SK-N-SH (cell line): ENCODE results near the gene CIP2A. TPM values are rescaled to one million over a fixed set of nuclear protein-coding genes. Genes with fewer than 3 reads are reported as not detected.
A peak's percentile ranks its signal among the peaks of the same experiment; 100 is the strongest.

Experiments used
- CTCF ChIA-PET: fragments of 300-600, 350-600 bp; formaldehyde crosslinking; extraction: SDS; loops from one replicate; lab custom pipeline; 2021; lab: Yijun Ruan, JAX
- POLR2A ChIA-PET: fragments of 350-600 bp; sonication (Branson Sonifier 250); formaldehyde crosslinking; extraction: SDS; loops from one replicate; lab custom pipeline; 2020; ENCODE audit warnings: antibody characterized with exemption, inconsistent platforms; lab: Yijun Ruan, JAX
- DNase-seq: peaks from one replicate; pipeline ENCODE4 v3.0.0; 2012
- H2AFZ ChIP-seq: fragments of 200-600 bp; sonication (generic); 2 replicates; pipeline ENCODE4 v1.8.1; 2016; ENCODE audit warnings: antibody characterized with exemption, mild to moderate bottlenecking, low read depth
- H3F3A ChIP-seq: fragments of 200-600 bp; sonication (generic); replicated peaks from 2 replicates; pipeline ENCODE3; 2016; ENCODE audit warnings: antibody characterized with exemption, mild to moderate bottlenecking; ENCODE audit not compliant: insufficient read depth
- H3K27ac ChIP-seq, 2 experiments: fragments of 200-500 bp in 1 of 2; fragments of 200-600 bp in 1 of 2; sonication (Bioruptor generic) in 1 of 2; sonication (generic), shearing (Covaris generic) in 1 of 2; 2 replicates each; pipeline versions ENCODE4 v1.5.1 to v1.6.1; 2014 to 2016; ENCODE audit warnings: low read depth in 2 of 2, inconsistent platforms in 1 of 2, low read length in 1 of 2, mild to moderate bottlenecking in 1 of 2, mixed read lengths in 1 of 2
- H3K27me3 ChIP-seq: fragments of 200-600 bp; sonication (generic), shearing (Covaris generic); 2 replicates; pipeline ENCODE4 v1.6.1; 2016; ENCODE audit warnings: mixed run types; ENCODE audit not compliant: insufficient read depth
- H3K36me3 ChIP-seq, 2 experiments: fragments of 200-500 bp in 1 of 2; fragments of 200-600 bp in 1 of 2; sonication (Bioruptor generic) in 1 of 2; sonication (generic) in 1 of 2; replicated peaks in 1 of 2; 2 replicates each; pipeline versions ENCODE3 to v1.5.1; 2014 to 2016; ENCODE audit warnings: low read length in 1 of 2, mild to moderate bottlenecking in 1 of 2; ENCODE audit not compliant: insufficient read depth in 2 of 2, control insufficient read depth in 1 of 2
- H3K4me1 ChIP-seq, 2 experiments: fragments of 200-500 bp in 1 of 2; fragments of 200-600 bp in 1 of 2; sonication (Bioruptor generic) in 1 of 2; sonication (generic), shearing (Covaris generic) in 1 of 2; 2 replicates each; pipeline versions ENCODE4 v1.5.1 to v1.6.1; 2014 to 2016; ENCODE audit warnings: low read depth in 1 of 2, low read length in 1 of 2, mixed run types in 1 of 2; ENCODE audit not compliant: insufficient read depth in 2 of 2, control insufficient read depth in 1 of 2
- H3K4me2 ChIP-seq: fragments of 200-600 bp; sonication (generic), shearing (Covaris generic); 2 replicates; pipeline ENCODE4 v1.6.1; 2017; ENCODE audit warnings: mixed run types
- H3K4me3 ChIP-seq, 2 experiments: fragments of 200-500 bp in 1 of 2; fragments of 200-600 bp in 1 of 2; sonication (Bioruptor generic) in 1 of 2; sonication (generic), shearing (Covaris generic) in 1 of 2; 2 replicates each; pipeline versions ENCODE4 v1.5.1 to v1.8.1; 2014 to 2016; ENCODE audit warnings: low read depth in 2 of 2, inconsistent platforms in 1 of 2, low read length in 1 of 2, mild to moderate bottlenecking in 1 of 2, mixed read lengths in 1 of 2, moderate library complexity in 1 of 2
- H3K79me2 ChIP-seq: fragments of 200-600 bp; sonication (generic); 2 replicates; pipeline ENCODE4 v1.8.1; 2017; ENCODE audit warnings: mild to moderate bottlenecking; ENCODE audit not compliant: insufficient read depth
- H3K9ac ChIP-seq: fragments of 200-600 bp; sonication (generic); 2 replicates; pipeline ENCODE4 v1.6.1; 2017; ENCODE audit warnings: mixed run types
- H3K9me2 ChIP-seq: fragments of 200-600 bp; sonication (generic); 2 replicates; pipeline ENCODE4 v1.6.1; 2017; ENCODE audit warnings: mixed run types
- H3K9me3 ChIP-seq: fragments of 200-600 bp; sonication (generic); 2 replicates; pipeline ENCODE4 v1.6.1; 2017; ENCODE audit warnings: mixed run types, mild to moderate bottlenecking, moderate library complexity
- H4K20me1 ChIP-seq: fragments of 200-600 bp; sonication (generic); 2 replicates; pipeline ENCODE4 v1.6.1; 2017; ENCODE audit warnings: mild to moderate bottlenecking, mixed run types; ENCODE audit not compliant: insufficient read depth
- FOSL2 ChIP-seq: IDR thresholded peaks from 2 replicates; pipeline ENCODE4 v1.4.0; 2012; ENCODE audit warnings: low read depth, mild to moderate bottlenecking, moderate library complexity, borderline replicate concordance
- GABPA ChIP-seq: IDR thresholded peaks from 2 replicates; pipeline ENCODE4 v1.4.0; 2012; ENCODE audit warnings: low read depth, mild to moderate bottlenecking
- MEF2A ChIP-seq: IDR thresholded peaks from 2 replicates; pipeline ENCODE4 v1.4.0; 2012; ENCODE audit warnings: low read depth, borderline replicate concordance
- NRF1 ChIP-seq: IDR thresholded peaks from 2 replicates; pipeline ENCODE4 v1.6.1; 2012; ENCODE audit warnings: low read depth, mild to moderate bottlenecking, low read length
- PBX3 ChIP-seq: IDR thresholded peaks from 2 replicates; pipeline ENCODE4; 2012
- REST ChIP-seq: IDR thresholded peaks from 2 replicates; pipeline ENCODE4 v1.6.1; 2012; ENCODE audit warnings: mild to moderate bottlenecking, low read depth, low read length, moderate library complexity
- USF2 ChIP-seq: fragments of 150-350 bp; IDR thresholded peaks from 2 replicates; pipeline ENCODE4 v1.6.1; 2017; ENCODE audit warnings: antibody characterized with exemption, low read length, low read depth, borderline replicate concordance
- YY1 ChIP-seq: IDR thresholded peaks from 2 replicates; pipeline ENCODE4 v1.4.0; 2012; ENCODE audit warnings: low read depth, mild to moderate bottlenecking
- ZBTB33 ChIP-seq: IDR thresholded peaks from 2 replicates; pipeline ENCODE4 v1.4.0; 2012; ENCODE audit warnings: low read depth, borderline replicate concordance
- WGBS: methylation state at CpG from one replicate; pipeline ENCODE4 v1.1.6; 2017; ENCODE audit warnings: low lambda C conversion rate; 5-methylcytosine and 5-hydroxymethylcytosine counted together
- polyA plus RNA-seq, 3 experiments: library from polyadenylated mRNA; depleted of rRNA; stranded (reverse); fragments of >200 nt; gene quantifications; 2 replicates each; pipeline ENCODE4 v1.2.3, GENCODE V29; 2012

CIP2A gene
- polyA plus RNA-seq, 1 of the 3 experiments (the other 2 are of a cell fraction): 7.1 TPM

- Histone ChIP-seq H3K36me3 (no peaks in the 10 kb centered on the region), H3F3A (peaks cover 11% of the 10 kb centered on the region), H3K4me1 (peaks cover 0 to 10% of the 10 kb centered on the region in 2 experiments; a peak in 3 of 4 replicates), H4K20me1 (no peaks in the 10 kb centered on the region), H3K9me3 (no peaks in the 10 kb centered on the region), H3K4me2 (peak overlapping the region; percentile 75), H3K9me2 (no peaks in the 10 kb centered on the region), H3K79me2 (peaks cover 75% of the 10 kb centered on the region), H3K27me3 (no peaks in the 10 kb centered on the region), H3K9ac (peak overlapping the region; percentile 88; the same call in 1 of the 2 replicates), H2AFZ (no peak overlapping the region; the same call in 1 of the 2 replicates), H3K4me3 (peak overlapping the region; percentile 85 to 98), H3K27ac (peak overlapping the region; percentile 25 to 94; a peak in 3 of 4 replicates)
- CTCF ChIA-PET: interaction anchor here (1.1 to 2.3 kb wide), 3 partner anchors 9 to 328 kb away, joined by 3 to 8 read pairs (median 6); no protein-coding TSS in a partner anchor
- no peak for TF ChIP-seq YY1
- no peak for TF ChIP-seq MEF2A
- TF ChIP-seq GABPA: no peak
- POLR2A ChIA-PET: interaction anchor here (1.3 to 1.4 kb wide), 2 partner anchors 10 to 103 kb away, joined by 3 to 6 read pairs; no protein-coding TSS in a partner anchor
- 20% methylated on average over 4 of the region's 4 CpGs for WGBS
- peak; percentile 2 for DNase-seq
These were observed 1.2 kb upstream of the CIP2A start for GRCh38 chr3:108590460-108590859.

- peak overlapping the region; percentile 85 to 98 for H3K4me3 ChIP-seq
- peak; percentile 42; the same call in 1 of the 2 replicates for TF ChIP-seq PBX3
- no peak for TF ChIP-seq USF2
- TF ChIP-seq, all 33 proteins: peak for 1
- Histone ChIP-seq H2AFZ (peak overlapping the region; percentile 87), H3K27me3 (no peaks in the 10 kb centered on the region), H3K4me1 (peaks cover 0 to 10% of the 10 kb centered on the region in 2 experiments; a peak in 3 of 4 replicates), H3K4me2 (peak overlapping the region; percentile 75), H3K9me2 (no peaks in the 10 kb centered on the region), H3K27ac (peak overlapping the region; percentile 94 to 99), H4K20me1 (no peaks in the 10 kb centered on the region), H3K9me3 (no peaks in the 10 kb centered on the region), H3K36me3 (no peaks in the 10 kb centered on the region), H3K9ac (peak overlapping the region; percentile 88), H3K79me2 (peaks cover 77% of the 10 kb centered on the region), H3F3A (peaks cover 11% of the 10 kb centered on the region)
- DNase-seq: no peak
- ChIA-PET POLR2A (interaction anchor here (0.8 to 1.4 kb wide), 4 partner anchors 10 to 103 kb away, joined by 3 to 6 read pairs (median 4); no protein-coding TSS in a partner anchor), CTCF (interaction anchor here (1.1 to 2.3 kb wide), 4 partner anchors 9 to 329 kb away, joined by 3 to 8 read pairs (median 6); no protein-coding TSS in a partner anchor)
- 2% methylated on average over 11 of the region's 11 CpGs for WGBS
These were observed 723 bp upstream of the CIP2A start for GRCh38 chr3:108589998-108590323.

- H3K9me3 ChIP-seq: no peaks in the 10 kb centered on the region
- H3K36me3 ChIP-seq: peaks cover 0 to 6% of the 10 kb centered on the region in 2 experiments
- no peaks in the 10 kb centered on the region for H4K20me1 ChIP-seq
- peak overlapping the region; percentile 87 for H2AFZ ChIP-seq
- no peaks in the 10 kb centered on the region for H3K27me3 ChIP-seq
- peaks cover 11% of the 10 kb centered on the region for H3F3A ChIP-seq
- ChIA-PET POLR2A (interaction anchor here (0.5 to 1.5 kb wide), 4 partner anchors 10 to 83 kb away, joined by 3 to 6 read pairs (median 4); no protein-coding TSS in a partner anchor), CTCF (interaction anchor here (0.6 to 2.3 kb wide), 8 partner anchors 14 to 327 kb away, joined by 3 to 8 read pairs (median 4); no protein-coding TSS in a partner anchor)
- peaks cover 88% of the 10 kb centered on the region for H3K79me2 ChIP-seq
- peak overlapping the region; percentile 85 to 98 for H3K4me3 ChIP-seq
- peaks cover 0 to 10% of the 10 kb centered on the region in 2 experiments; a peak in 3 of 4 replicates for H3K4me1 ChIP-seq
- H3K4me2 ChIP-seq: peak overlapping the region; percentile 75
- DNase-seq: no peak
- WGBS: under 1% methylated on average over 8 of the region's 8 CpGs
- H3K27ac ChIP-seq: peak overlapping the region; percentile 94 to 99
- H3K9me2 ChIP-seq: no peaks in the 10 kb centered on the region
- TF ChIP-seq REST: no peak
- no peak for TF ChIP-seq ZBTB33
- no peak for TF ChIP-seq NRF1
- TF ChIP-seq FOSL2: no peak
- TF ChIP-seq GABPA: no peak
- TF ChIP-seq, all 33 proteins: peak for 0
- H3K9ac ChIP-seq: peak overlapping the region; percentile 88
These were observed 637 bp downstream of the CIP2A start for GRCh38 chr3:108588601-108589000.
